Amniotic stem cell (primary cell): ENCODE results near the gene CLSTN2.

Experiments used
- DNase-seq: peaks from one replicate; lab custom pipeline; 2025; lab: John Stamatoyannopoulos, UW

CLSTN2 gene

DNA sequence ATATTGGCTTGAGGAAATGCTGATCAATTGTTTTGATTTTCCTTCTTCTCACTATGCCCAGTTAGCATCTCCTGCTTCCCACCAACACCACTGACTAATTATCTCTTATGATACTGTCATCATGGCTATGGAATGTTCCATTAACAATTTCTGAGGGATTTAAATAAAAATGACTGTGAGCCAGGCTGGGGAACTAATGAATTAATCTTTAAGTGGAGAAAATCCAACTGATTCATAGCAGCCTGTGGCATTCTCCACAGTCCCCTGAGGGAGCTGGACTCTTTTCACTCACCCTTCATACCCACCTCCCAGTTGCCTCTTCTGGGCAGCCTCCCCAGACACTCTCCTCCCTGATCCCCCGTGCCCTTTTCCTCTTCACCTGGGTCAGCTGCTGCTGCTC lies 353.6 kb downstream of the CLSTN2 start:
- DNase-seq: no peak

- DNase-seq: no peak
These were observed 355.1 kb downstream of the CLSTN2 start for GRCh38 chr3:140290105-140290504.

DNA sequence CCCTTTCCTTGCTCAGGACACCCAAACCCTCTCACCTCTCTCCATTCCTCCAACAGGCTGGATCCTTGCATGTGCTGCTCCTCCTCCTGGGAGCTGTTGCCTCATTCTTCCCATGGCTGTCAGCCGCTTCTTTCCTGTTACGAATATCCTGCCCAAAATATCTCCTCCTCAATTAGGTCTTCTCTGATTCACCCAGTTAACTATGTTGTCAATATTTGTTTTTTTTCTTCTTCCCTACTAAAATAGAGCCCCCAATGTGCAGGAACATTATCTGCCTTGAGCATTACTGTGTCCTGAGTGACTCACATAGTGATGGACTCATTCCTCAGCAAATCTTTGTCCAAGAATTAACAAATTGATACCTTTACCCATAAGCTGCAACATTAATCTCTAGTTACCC lies 357.2 kb downstream of the CLSTN2 start:
- no peak for DNase-seq

- DNase-seq: peak; percentile 15
These were observed 357.7 kb downstream of the CLSTN2 start for GRCh38 chr3:140292684-140293083.

GRCh38 chr3:140294058-140294457 lies 359.1 kb downstream of the CLSTN2 start:
- no peak for DNase-seq

DNA sequence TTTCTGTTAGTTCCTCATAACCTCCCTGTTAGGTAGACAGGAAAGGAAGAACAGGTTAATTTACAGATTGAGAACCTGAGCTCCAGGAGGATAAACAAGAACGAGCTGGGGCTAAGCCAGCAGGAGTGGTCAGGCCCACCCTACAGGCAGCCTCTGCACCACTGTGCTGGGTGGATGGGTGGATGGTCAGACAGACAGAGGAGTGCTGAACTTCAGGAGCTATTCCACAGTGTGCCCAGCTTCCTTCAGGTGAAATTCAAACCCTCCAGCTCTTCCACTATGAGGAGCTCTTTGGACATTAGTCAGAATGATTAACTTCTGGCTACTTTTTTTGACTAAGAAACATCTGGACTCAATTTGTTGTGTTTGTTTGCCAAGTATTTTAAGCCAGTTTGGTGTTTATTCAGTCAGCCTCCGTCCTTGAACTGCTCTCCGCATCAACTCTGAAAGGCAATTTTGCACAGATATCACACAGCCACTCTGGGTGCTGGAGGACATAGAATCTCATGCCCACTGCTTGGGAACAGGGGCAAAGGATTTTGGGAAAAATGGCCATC lies 361.9 kb downstream of the CLSTN2 start:
- DNase-seq: peak; percentile 30

DNA sequence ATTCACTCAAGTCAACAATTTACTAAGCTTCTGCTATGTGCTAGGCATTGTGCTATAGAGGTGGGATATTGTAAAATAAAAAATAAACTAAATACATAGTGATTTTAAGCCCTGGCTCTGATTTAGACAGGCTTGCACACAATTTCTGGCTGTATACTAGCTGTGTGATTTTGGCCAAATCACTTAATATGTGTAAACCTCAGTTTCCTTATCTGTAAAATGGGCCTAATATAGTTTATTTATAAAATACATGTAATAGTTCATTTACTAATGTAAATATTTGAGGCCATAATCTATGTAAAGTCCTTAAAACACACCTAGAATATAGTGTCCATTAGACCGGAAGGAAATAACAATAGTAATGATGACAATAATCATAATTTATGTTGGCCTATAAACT lies 363.1 kb downstream of the CLSTN2 start:
- no peak for DNase-seq

GRCh38 chr3:140298569-140299070 lies 363.6 kb downstream of the CLSTN2 start:
- DNase-seq: no peak

DNA sequence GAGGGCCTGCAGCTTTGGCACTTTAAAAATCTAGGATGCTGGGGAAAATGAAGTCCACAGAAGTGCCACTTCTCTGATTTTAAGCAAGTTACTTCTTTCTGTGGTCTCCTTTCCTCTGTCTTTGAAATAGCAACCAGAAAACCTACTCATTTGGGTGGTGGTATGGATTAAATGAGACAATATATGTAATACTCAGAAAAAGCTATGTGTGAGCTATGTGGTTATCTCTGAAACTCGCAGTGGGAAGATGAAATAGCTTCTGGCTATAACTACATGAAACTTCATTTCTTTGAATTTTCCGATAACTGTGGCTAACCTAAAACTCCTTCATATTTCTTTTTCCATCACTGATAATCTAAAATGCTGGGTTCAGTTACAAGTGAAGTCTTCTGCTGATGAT lies 368.9 kb downstream of the CLSTN2 start:
- DNase-seq: no peak

- DNase-seq: no peak
These were observed 373.6 kb downstream of the CLSTN2 start for GRCh38 chr3:140308535-140308934.

- no peak for DNase-seq
These were observed 376.4 kb downstream of the CLSTN2 start for GRCh38 chr3:140311428-140311827.

- DNase-seq: no peak
These were observed 381.0 kb downstream of the CLSTN2 start for GRCh38 chr3:140315955-140316354.

DNA sequence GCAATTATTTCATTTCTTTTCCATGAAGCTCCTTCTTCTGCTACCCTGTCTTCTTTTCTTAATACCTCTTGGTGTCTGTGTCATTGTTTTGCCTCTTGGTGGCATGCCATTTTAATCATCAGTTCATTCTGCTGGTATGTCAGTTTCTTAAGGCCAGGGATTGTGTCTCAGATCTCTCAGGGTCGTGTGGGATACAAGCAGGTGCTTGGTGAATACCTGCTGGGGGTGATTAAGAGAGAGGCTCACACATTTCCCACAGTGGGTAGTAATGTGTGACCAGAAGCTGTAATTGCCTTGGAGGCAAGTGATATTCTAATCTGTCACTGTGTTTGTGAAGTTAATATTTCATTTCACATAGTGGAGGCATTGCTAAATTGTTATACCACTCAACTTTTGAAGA lies 381.5 kb downstream of the CLSTN2 start:
- DNase-seq: no peak

DNA sequence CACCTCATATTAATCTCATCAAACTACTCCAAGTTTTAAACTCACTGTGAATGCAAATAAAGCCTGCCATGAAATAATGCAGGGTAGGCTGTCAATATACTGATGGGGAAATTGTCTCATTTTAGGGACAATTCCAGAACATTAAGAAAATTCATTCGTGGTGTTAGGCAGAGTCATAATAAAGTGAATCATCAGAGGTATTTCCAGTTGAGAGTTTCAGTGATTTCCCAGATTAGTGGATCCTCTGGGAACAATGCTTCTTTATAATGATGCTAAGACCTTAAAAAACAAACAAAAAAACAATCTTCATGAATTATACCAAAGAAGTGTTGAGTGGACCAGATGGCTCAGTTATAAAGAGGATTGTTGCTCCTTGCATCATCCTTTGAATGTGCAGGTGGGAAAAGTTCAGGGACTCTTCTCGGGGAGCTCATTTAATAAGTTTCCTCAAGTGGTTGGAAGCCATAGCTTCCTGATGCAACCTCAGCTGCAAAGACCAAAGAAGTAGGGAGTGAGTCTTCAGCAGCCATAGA lies 381.9 kb downstream of the CLSTN2 start:
- DNase-seq: no peak

GRCh38 chr3:140319739-140320138 lies 384.8 kb downstream of the CLSTN2 start:
- no peak for DNase-seq

DNA sequence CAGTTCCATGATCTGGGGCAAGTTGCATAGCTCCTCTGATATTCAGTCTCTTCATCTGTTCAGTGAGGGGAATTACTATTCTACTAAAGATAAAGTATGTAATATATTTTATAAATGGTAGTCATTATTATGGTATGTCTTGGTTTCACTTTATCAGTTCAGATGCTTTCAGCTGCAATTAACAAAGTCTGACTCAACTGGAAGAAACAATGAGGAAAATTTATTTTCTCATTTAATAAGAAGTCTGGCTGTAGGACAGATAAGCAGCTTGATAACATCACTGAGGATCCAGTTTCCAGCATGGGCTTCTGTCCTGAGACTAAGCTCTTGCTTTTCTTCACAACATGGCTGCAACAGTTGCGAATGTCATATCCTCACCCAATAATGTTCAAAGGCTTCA lies 388.6 kb downstream of the CLSTN2 start:
- no peak for DNase-seq

GRCh38 chr3:140332131-140332530 lies 397.1 kb downstream of the CLSTN2 start:
- no peak for DNase-seq

- no peak for DNase-seq
These were observed 399.3 kb downstream of the CLSTN2 start for GRCh38 chr3:140334132-140334929.

DNA sequence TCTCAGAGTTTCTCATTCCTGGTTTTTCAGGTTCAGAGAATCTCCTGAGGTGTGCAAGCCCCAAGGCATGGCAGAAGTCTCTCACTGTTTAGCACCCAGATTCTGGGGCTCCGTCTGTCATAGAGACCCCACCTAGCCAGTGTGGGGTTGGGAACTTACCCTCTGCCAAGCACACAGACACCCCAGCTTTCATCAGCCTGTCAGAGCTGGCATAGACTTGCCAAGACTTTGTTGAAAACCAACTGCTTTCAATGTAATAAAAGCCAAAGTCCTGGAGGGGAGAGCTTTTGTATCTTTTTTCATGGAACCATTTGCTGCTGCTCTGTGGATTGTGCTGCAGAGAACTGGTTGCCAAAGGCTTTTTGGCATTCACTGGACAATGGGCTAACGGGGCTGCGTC lies 401.5 kb downstream of the CLSTN2 start:
- no peak for DNase-seq

DNA sequence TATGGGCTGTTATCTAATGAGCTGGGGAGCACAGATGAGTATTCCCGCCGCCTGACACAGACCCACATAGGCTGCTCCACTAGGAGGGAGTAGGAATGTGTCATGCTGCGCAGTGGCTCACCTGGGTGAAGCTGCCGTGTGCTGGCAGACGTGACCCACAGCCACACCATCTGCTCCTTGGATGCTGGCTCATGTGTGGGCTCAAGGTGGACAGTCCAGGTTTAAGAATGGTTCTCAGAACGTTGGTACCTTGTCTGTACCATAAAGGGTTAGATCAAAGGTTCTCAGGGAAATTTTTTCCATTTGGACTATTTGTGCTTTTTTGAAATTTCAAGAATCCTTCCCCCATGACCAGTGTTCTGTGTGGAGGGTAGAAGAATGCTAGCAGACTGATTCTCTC lies 403.9 kb downstream of the CLSTN2 start:
- DNase-seq: no peak

DNA sequence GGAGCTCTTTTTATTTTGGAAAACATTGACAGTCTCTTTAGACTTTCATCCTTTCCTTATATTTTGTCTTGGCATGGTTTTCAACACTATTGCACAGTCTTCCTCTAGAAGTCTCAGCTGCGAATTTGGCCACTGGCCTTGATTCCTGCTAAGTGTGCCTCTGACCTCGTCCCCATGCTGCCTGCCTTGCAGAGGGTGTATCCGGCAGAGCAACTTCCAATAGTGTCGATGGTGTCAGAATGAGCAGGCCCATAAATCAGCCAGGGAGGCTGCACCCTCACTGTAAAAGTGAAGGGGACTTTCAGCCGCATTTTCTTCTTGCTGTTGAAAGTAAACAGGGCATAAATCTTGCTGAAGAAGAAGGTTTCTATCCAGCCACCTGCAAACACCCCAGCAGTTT lies 406.2 kb downstream of the CLSTN2 start:
- no peak for DNase-seq

DNA sequence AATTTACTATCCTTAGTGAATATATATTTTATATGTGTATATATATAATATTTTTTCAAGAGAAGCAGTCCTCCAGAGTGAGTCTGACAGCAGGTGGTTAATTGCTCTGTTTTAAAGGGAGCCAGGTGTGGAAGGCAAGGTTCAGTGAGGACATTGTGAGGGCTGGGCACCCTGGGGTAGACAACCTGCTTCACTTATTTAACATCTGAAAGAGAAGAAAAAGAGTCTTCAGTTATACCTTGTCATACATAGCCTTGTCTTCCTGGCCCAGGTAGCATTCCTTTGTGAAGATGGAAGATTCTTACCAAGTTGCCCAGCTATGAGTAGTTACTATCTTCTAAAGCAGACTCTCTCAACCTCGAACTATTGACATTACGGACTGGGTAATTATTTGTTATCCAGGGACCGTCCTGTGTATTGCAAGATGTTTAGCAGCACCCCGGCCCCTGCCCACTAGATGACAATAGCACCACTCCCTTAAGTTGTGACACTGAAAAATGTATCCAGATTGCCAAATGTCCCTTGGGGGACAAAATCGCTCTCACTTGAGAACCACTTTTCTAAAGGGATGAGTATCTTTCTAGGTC lies 406.9 kb downstream of the CLSTN2 start:
- no peak for DNase-seq

DNA sequence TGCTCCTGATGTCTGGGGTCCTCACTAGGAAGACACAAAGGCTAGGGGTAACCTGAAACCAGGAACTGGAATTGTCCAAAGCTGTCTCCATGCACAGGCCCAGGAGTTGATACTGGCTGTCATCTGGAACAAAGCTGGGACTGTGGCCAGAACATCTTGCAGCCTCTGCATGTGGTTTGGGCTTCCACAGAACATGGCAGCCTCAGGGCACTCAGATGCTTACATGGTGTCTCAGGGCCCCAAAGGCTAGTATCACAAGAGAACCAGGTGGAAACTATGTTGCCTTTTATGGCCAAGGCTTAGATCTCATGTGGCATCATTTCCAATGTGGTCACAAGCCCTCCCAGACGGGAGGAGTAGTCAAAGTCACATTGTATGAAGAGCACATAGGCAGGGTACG lies 407.7 kb downstream of the CLSTN2 start:
- DNase-seq: no peak
